Vagina (tissue), 2 donors: ENCODE measurements around the gene GPR37L1.

ENCODE experiments used
- CTCF ChIP-seq, 3 experiments: fragments of 450-650 bp in 2 of 3; fragments of 200-600 bp in 1 of 3; sonication (generic) in 1 of 3; IDR thresholded peaks; one replicate each; pipeline ENCODE4 v1.5.1; 2017 to 2019; ENCODE audit warnings: antibody characterized with exemption in 3 of 3, mild to moderate bottlenecking in 2 of 3, moderate library complexity in 2 of 3
- POLR2A ChIP-seq, 2 donors: fragments of 450-650 bp; IDR thresholded peaks; one replicate each; pipeline ENCODE4 v1.6.1; 2017; ENCODE audit warnings: antibody characterized with exemption in 2 of 2, mild to moderate bottlenecking in 2 of 2, moderate library complexity in 2 of 2
- POLR2AphosphoS5 ChIP-seq, 2 donors: sonication (generic); formaldehyde crosslinking; IDR thresholded peaks; one replicate each; pipeline ENCODE4 v1.9.0; 2017; ENCODE audit warnings: antibody characterized with exemption in 2 of 2, mild to moderate bottlenecking in 2 of 2, low read depth in 1 of 2; ENCODE audit not compliant: insufficient read depth in 1 of 2

GRCh38 chr1:202074985-202075384 is 47.7 kb upstream of the GPR37L1 start:
- no peak for TF ChIP-seq CTCF (IDR thresholded peaks at IDR 0.05)
- no peak for TF ChIP-seq POLR2A (IDR thresholded peaks at IDR 0.05)
- no peak for TF ChIP-seq POLR2AphosphoS5 (IDR thresholded peaks at IDR 0.05; ENCODE audit: insufficient read depth in 1 of 2, low read depth in 1 of 2)
